Measurements from ENCODE around the gene F10.

DNA sequence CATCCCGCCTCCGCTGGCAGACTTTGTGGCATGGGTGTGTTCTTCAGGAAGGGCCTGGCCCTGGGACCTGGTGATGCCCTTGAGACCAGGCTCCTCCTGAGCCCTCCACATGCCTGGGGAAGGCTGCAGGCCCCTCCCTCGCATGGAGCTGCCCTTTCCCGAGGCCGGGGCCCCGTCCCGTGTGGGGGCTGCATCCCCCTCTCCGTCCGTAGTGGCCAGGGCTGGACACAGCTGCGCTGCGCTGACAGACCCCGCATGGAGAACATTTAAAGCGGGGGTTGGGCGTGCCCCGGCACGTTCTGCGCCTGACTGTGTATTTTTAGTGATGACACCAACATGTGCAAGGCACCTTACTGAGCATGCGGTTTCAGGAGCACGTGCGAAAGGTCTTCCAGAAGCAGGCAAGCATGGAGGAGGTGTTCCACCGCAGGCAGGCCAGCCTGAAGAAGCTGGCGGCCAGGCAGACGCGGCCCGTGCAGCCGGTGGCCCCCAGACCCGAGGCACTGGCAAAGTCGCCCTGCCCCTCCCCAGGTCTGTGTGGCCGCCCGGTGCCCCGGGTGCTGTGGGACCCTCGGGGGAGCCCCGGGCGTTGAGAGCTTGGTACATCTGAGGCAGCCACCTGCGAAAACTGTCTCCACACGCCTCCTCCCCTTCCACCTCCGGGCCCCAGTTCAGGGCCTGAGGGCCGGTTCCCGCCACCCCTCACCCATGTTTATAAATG is 45.8 kb upstream of the F10 start:
- TF ChIP-seq, protein P1, sequence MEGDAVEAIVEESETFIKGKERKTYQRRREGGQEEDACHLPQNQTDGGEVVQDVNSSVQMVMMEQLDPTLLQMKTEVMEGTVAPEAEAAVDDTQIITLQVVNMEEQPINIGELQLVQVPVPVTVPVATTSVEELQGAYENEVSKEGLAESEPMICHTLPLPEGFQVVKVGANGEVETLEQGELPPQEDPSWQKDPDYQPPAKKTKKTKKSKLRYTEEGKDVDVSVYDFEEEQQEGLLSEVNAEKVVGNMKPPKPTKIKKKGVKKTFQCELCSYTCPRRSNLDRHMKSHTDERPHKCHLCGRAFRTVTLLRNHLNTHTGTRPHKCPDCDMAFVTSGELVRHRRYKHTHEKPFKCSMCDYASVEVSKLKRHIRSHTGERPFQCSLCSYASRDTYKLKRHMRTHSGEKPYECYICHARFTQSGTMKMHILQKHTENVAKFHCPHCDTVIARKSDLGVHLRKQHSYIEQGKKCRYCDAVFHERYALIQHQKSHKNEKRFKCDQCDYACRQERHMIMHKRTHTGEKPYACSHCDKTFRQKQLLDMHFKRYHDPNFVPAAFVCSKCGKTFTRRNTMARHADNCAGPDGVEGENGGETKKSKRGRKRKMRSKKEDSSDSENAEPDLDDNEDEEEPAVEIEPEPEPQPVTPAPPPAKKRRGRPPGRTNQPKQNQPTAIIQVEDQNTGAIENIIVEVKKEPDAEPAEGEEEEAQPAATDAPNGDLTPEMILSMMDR (IDR thresholded peaks at IDR 0.05): no peak
- no peak for TF ChIP-seq POLR2A (IDR thresholded peaks at IDR 0.05)
